Fibroblast of lung (primary cell): ENCODE data around the gene SLX1A. TPM values are rescaled to one million over a fixed set of nuclear protein-coding genes. Genes with fewer than 3 reads are reported as not detected.

Source experiments
- DNase-seq, 2 donors: peaks; one replicate each; pipeline versions ENCODE4 v3.0.0 to v3.0.0-alpha.2; 2010; ENCODE audit warnings: low read depth in 2 of 2
- H2AFZ ChIP-seq: 2 replicates; pipeline ENCODE4 v1.5.1; 2012; ENCODE audit warnings: low read length, control low read depth, inconsistent platforms
- H3K27ac ChIP-seq: 2 replicates; pipeline ENCODE4 v1.5.1; 2011; ENCODE audit warnings: low read length, control low read depth; ENCODE audit not compliant: insufficient read depth
- H3K27me3 ChIP-seq: 2 replicates; pipeline ENCODE4 v1.5.1; 2011; ENCODE audit warnings: mild to moderate bottlenecking, low read length; ENCODE audit not compliant: control insufficient read depth, insufficient read depth
- H3K36me3 ChIP-seq: 2 replicates; pipeline ENCODE4 v1.5.1; 2011; ENCODE audit warnings: low read length; ENCODE audit not compliant: control insufficient read depth, insufficient read depth
- H3K4me1 ChIP-seq: 2 replicates; pipeline ENCODE4 v1.5.1; 2011; ENCODE audit warnings: low read length; ENCODE audit not compliant: control insufficient read depth, insufficient read depth; ENCODE audit errors: extremely low read depth
- H3K4me2 ChIP-seq: 2 replicates; pipeline ENCODE4 v1.5.1; 2011; ENCODE audit warnings: low read length, control low read depth; ENCODE audit not compliant: insufficient read depth; ENCODE audit errors: extremely low read depth
- H3K4me3 ChIP-seq, 4 experiments: fragments of 200-600 bp in 1 of 4; sonication (generic) in 1 of 4; replicated peaks in 1 of 4; 2 replicates each; pipeline ENCODE4 v1.5.1; 2011 to 2016; ENCODE audit warnings: low read length in 4 of 4, low read depth in 3 of 4, mild to moderate bottlenecking in 3 of 4, control low read depth in 2 of 4, inconsistent platforms in 1 of 4, mixed read lengths in 1 of 4; ENCODE audit not compliant: insufficient read depth in 1 of 4; ENCODE audit errors: control extremely low read depth in 1 of 4
- H3K79me2 ChIP-seq: 2 replicates; pipeline ENCODE4 v1.5.1; 2012; ENCODE audit warnings: mild to moderate bottlenecking, low read length, inconsistent platforms; ENCODE audit not compliant: control insufficient read depth, insufficient read depth
- H3K9ac ChIP-seq: 2 replicates; pipeline ENCODE4 v1.5.1; 2011; ENCODE audit warnings: mild to moderate bottlenecking, low read length, control low read depth; ENCODE audit not compliant: insufficient read depth
- H3K9me3 ChIP-seq: 2 replicates; pipeline ENCODE4 v1.5.1; 2012; ENCODE audit warnings: low read depth, low read length; ENCODE audit not compliant: control insufficient read depth, insufficient read depth
- H4K20me1 ChIP-seq: 2 replicates; pipeline ENCODE4 v1.5.1; 2011; ENCODE audit warnings: low read length; ENCODE audit not compliant: control insufficient read depth, insufficient read depth; ENCODE audit errors: extremely low read depth
- CTCF ChIP-seq, 2 donors: IDR thresholded peaks in 1 of 2; conservative IDR thresholded peaks in 1 of 2; 1 replicate in 1 of 2; 2 replicates in 1 of 2; pipeline ENCODE4 v1.5.1; 2011 to 2012; ENCODE audit warnings: low read length in 2 of 2, control low read depth in 1 of 2, inconsistent platforms in 1 of 2, low read depth in 1 of 2, mild to moderate bottlenecking in 1 of 2
- EZH2 ChIP-seq: IDR thresholded peaks from 2 replicates; pipeline ENCODE4 v1.5.1; 2012; ENCODE audit warnings: low read length, control low read depth, mild to moderate bottlenecking; ENCODE audit errors: missing control alignments
- polyA plus RNA-seq, 2 donors: library from polyadenylated mRNA; depleted of rRNA in 1 of 2; stranded (reverse) in 1 of 2; unstranded in 1 of 2; fragments of >200 nt; gene quantifications; 2 replicates each; pipeline ENCODE4 v1.2.1, GENCODE V29; 2011 to 2012; ENCODE audit warnings: missing spikeins in 1 of 2
- total RNA-seq: library from RNA; depleted of rRNA; stranded (reverse); fragments of >200 nt; gene quantifications from 2 replicates; pipeline ENCODE4 v1.2.1, GENCODE V29; 2014

SLX1A gene
- total and polyA plus RNA-seq, 2 donors (not counting 1 experiment from before 2014, with no cell fraction given), result 3.9 to 19.2 TPM

DNA sequence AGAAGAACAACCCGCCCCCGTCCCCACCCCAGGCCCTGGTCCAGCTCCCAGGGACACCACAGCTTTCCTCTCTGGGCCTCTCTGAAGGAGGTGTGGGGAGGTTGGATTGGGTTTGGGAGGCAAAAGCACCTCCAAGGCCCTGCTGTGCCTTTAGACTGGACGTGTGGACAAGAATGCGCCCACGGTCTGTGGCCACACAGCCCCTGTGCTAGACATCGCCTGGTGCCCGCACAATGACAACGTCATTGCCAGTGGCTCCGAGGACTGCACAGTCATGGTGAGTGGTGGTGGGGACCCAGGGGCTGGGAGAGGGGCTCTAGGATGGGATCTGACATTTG, 7.3 kb upstream of the SLX1A start:
- Histone ChIP-seq H3K27ac (no peak overlapping the region), H3K9ac (no peak overlapping the region), H3K79me2 (no peaks in the 10 kb centered on the region), H3K4me1 (no peaks in the 10 kb centered on the region), H2AFZ (no peak overlapping the region), H3K4me3 (no peak overlapping the region), H4K20me1 (no peaks in the 10 kb centered on the region), H3K27me3 (no peaks in the 10 kb centered on the region), H3K9me3 (no peaks in the 10 kb centered on the region), H3K4me2 (no peak overlapping the region), H3K36me3 (peaks cover 3% of the 10 kb centered on the region)
- TF ChIP-seq EZH2, result no peak
- TF ChIP-seq CTCF (conservative IDR thresholded peaks at IDR 0.05 in 1 of 2, IDR thresholded peaks at IDR 0.05 in 1 of 2; ENCODE audit: low read depth in 1 of 2, low read length in 2 of 2), result no peak
- DNase-seq, result no peak

GRCh38 chr16:30186782-30187555, 6.7 kb upstream of the SLX1A start:
- DNase-seq, result no peak

DNA sequence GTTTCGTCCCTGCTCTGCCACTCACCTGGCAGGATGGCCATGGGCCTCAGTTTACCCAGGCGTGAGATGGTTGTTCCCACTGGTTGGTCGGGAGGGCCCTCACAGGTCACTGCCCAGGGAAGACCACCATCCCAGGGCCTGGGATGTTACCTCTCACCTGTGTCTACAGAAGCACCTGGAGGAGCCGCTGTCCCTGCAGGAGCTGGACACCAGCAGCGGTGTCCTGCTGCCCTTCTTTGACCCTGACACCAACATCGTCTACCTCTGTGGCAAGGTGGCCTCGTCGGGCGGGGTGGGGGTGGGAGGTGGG, 6.2 kb upstream of the SLX1A start:
- no peak overlapping the region for H3K27ac ChIP-seq
- H3K4me3 ChIP-seq, result no peak overlapping the region
- no peaks in the 10 kb centered on the region for H3K9me3 ChIP-seq
- H3K27me3 ChIP-seq, result no peaks in the 10 kb centered on the region
- no peak overlapping the region for H3K9ac ChIP-seq
- no peaks in the 10 kb centered on the region for H3K79me2 ChIP-seq
- H2AFZ ChIP-seq, result no peak overlapping the region
- no peak for DNase-seq
- TF ChIP-seq EZH2 (no peak), CTCF (conservative IDR thresholded peaks at IDR 0.05 in 1 of 2, IDR thresholded peaks at IDR 0.05 in 1 of 2; ENCODE audit: low read depth in 1 of 2, low read length in 2 of 2) (no peak)
- H3K4me1 ChIP-seq, result no peaks in the 10 kb centered on the region
- no peaks in the 10 kb centered on the region for H4K20me1 ChIP-seq
- H3K4me2 ChIP-seq, result no peak overlapping the region
- H3K36me3 ChIP-seq, result peaks cover 3% of the 10 kb centered on the region

More at GRCh38 chr16:30186782-30187555, 6.7 kb upstream of the SLX1A start:
- Histone ChIP-seq H4K20me1 (no peaks in the 10 kb centered on the region), H3K9me3 (no peaks in the 10 kb centered on the region), H2AFZ (no peak overlapping the region), H3K36me3 (peaks cover 3% of the 10 kb centered on the region), H3K27me3 (no peaks in the 10 kb centered on the region), H3K4me3 (no peak overlapping the region), H3K79me2 (no peaks in the 10 kb centered on the region), H3K9ac (no peak overlapping the region), H3K4me2 (no peak overlapping the region), H3K4me1 (no peaks in the 10 kb centered on the region), H3K27ac (no peak overlapping the region)
- TF ChIP-seq CTCF (conservative IDR thresholded peaks at IDR 0.05 in 1 of 2, IDR thresholded peaks at IDR 0.05 in 1 of 2; ENCODE audit: low read depth in 1 of 2, low read length in 2 of 2), result peak; percentile 15 to 54
- TF ChIP-seq EZH2, result no peak
